Activated naive CD8-positive, alpha-beta T cell treated with anti-CD3 and anti-CD28 coated beads, Interleukin-2, amount 50 U/mL, for 24 hours (primary cell): ENCODE results near the gene CLSTN2.

ENCODE experiments used
- ATAC-seq: fragments of 150-1000 bp; cut with Tn5 transposase; one replicate; pipeline ENCODE4 v1.10.0; 2021
- DNase-seq: peaks from one replicate; pipeline ENCODE4 v3.0.0; 2021
- H3K27ac Mint-ChIP-seq: one replicate; pipeline ENCODE4 v1.8.0; 2021; ENCODE audit warnings: mild to moderate bottlenecking, mixed read lengths
- H3K27me3 Mint-ChIP-seq: one replicate; pipeline ENCODE4 v1.8.0; 2021; ENCODE audit warnings: mixed read lengths
- H3K36me3 Mint-ChIP-seq: one replicate; pipeline ENCODE4 v1.8.0; 2021; ENCODE audit warnings: low read depth, mixed read lengths
- H3K4me1 Mint-ChIP-seq: one replicate; pipeline ENCODE4 v1.8.0; 2021; ENCODE audit warnings: mixed read lengths
- H3K4me3 Mint-ChIP-seq: one replicate; pipeline ENCODE4 v1.8.0; 2021; ENCODE audit warnings: mild to moderate bottlenecking, moderate library complexity, mixed read lengths
- H3K9me3 Mint-ChIP-seq: one replicate; pipeline ENCODE4 v1.8.0; 2021; ENCODE audit warnings: mixed read lengths

The CLSTN2 gene

GRCh38 chr3:140442621-140443020 lies 507.6 kb downstream of the CLSTN2 start:
- Mint-ChIP-seq H3K27me3 (peaks cover 5% of the 10 kb centered on the region), H3K9me3 (no peaks in the 10 kb centered on the region), H3K4me3 (no peak overlapping the region), H3K4me1 (no peaks in the 10 kb centered on the region), H3K36me3 (no peaks in the 10 kb centered on the region), H3K27ac (no peak overlapping the region)
- no peak for ATAC-seq
- DNase-seq: no peak

- ATAC-seq: no peak
- Mint-ChIP-seq H3K27me3 (peaks cover 5% of the 10 kb centered on the region), H3K4me3 (no peak overlapping the region), H3K27ac (no peak overlapping the region), H3K4me1 (no peaks in the 10 kb centered on the region), H3K9me3 (no peaks in the 10 kb centered on the region), H3K36me3 (no peaks in the 10 kb centered on the region)
- DNase-seq: no peak
Observed at GRCh38 chr3:140443073-140443472, 508.1 kb downstream of the CLSTN2 start.

DNA sequence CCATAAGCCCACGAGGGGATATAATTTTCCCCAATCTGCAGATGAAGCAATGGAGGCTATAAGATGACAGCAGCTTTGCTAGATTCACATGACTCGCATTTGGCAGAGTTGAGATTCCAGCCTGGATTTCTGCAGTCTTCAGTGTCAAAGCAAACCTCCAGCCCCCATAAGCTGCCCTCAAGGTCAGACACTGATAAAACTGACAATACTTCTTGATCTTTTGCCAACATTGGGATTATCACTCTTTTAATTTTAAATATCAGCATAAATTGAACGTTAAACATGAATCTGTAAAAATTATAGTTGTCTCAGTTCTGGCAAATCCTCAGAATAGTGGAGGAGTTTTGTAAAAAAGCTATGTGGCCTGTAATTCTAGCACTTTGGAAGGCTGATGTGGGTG lies 508.8 kb downstream of the CLSTN2 start:
- no peaks in the 10 kb centered on the region for H3K36me3 Mint-ChIP-seq
- no peak overlapping the region for H3K4me3 Mint-ChIP-seq
- no peaks in the 10 kb centered on the region for H3K4me1 Mint-ChIP-seq
- H3K27me3 Mint-ChIP-seq: peaks cover 5% of the 10 kb centered on the region
- no peak for DNase-seq
- ATAC-seq: no peak
- no peaks in the 10 kb centered on the region for H3K9me3 Mint-ChIP-seq
- no peak overlapping the region for H3K27ac Mint-ChIP-seq

DNA sequence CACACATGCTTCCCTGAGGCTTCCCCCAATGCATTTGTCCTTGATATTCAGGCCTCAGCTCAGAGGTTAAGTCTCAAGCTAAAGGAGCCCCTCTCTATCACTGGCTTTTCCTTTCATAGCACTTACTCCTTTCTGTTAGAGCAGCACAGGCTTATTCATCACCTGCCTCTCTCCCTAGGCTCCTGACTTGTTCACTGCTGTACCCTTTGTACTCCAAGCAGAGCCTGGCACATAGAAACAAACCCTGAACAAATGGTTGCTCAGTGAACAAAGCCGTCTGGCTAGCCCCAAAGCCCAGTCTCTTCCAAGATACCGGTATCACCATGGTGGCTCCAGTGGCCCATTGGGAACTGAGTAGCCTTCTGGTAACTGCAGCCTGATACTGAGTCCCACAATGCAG lies 511.7 kb downstream of the CLSTN2 start:
- H3K27ac Mint-ChIP-seq: no peak overlapping the region
- H3K27me3 Mint-ChIP-seq: peaks cover under 1% of the 10 kb centered on the region
- no peak for ATAC-seq

GRCh38 chr3:140447136-140447535 lies 512.2 kb downstream of the CLSTN2 start:
- Mint-ChIP-seq H3K27ac (no peak overlapping the region), H3K27me3 (no peaks in the 10 kb centered on the region), H3K4me3 (no peak overlapping the region), H3K36me3 (no peaks in the 10 kb centered on the region), H3K4me1 (no peaks in the 10 kb centered on the region), H3K9me3 (no peaks in the 10 kb centered on the region)
- ATAC-seq: no peak
- no peak for DNase-seq

More for the DNA sequence above, 511.7 kb downstream of the CLSTN2 start:
- Mint-ChIP-seq H3K36me3 (no peaks in the 10 kb centered on the region), H3K4me3 (no peak overlapping the region), H3K4me1 (no peaks in the 10 kb centered on the region), H3K9me3 (no peaks in the 10 kb centered on the region)
- DNase-seq: no peak

GRCh38 chr3:140448001-140448400 lies 513.0 kb downstream of the CLSTN2 start:
- no peaks in the 10 kb centered on the region for H3K9me3 Mint-ChIP-seq

DNA sequence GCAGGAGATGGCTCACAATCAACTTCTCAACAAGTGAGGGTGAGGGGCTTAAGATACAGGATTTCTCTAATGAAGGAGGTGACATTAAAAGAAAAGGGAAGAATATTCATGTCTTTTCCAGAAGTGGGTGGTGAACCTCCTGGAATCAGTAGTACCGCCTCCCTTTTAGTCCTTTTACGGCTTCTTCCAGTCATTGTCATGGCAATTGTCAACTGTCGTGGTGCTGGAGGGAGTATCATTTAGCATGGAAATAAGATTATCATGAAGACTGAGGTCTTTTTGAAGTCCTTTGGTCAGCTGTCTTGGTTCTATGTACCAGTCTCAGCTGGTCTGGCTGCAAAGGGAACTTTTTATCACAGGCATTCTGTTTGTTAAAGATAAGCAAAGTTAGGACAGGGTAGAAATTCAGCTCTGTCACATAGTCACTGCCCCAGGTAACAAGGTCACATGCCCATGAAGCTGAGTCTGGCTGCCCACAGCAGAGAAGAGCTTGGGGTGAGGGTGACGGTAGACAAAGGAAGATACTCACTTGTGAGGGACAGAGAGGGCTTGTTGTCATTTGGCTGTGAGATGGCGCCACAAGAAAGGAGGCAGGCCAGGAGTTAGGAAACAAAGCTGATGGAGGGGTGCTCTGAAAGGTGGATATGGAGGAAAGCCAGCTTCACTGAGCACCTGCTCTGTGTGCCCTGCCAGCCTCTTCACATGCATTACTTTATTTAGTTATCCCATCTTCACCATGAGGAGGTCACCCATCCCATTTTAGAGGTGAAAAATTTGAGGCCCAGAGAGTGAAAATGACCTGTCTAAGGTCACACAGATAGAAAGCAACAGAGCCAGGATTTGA lies 514.6 kb downstream of the CLSTN2 start:
- Mint-ChIP-seq H3K9me3 (no peaks in the 10 kb centered on the region), H3K4me3 (no peak overlapping the region), H3K27me3 (no peaks in the 10 kb centered on the region), H3K4me1 (no peaks in the 10 kb centered on the region), H3K36me3 (no peaks in the 10 kb centered on the region), H3K27ac (no peak overlapping the region)
- DNase-seq: no peak
- ATAC-seq: no peak

More at GRCh38 chr3:140448001-140448400, 513.0 kb downstream of the CLSTN2 start:
- Mint-ChIP-seq H3K4me3 (no peak overlapping the region), H3K36me3 (no peaks in the 10 kb centered on the region), H3K27ac (no peak overlapping the region), H3K4me1 (no peaks in the 10 kb centered on the region), H3K27me3 (no peaks in the 10 kb centered on the region)
- no peak for DNase-seq
- no peak for ATAC-seq

DNA sequence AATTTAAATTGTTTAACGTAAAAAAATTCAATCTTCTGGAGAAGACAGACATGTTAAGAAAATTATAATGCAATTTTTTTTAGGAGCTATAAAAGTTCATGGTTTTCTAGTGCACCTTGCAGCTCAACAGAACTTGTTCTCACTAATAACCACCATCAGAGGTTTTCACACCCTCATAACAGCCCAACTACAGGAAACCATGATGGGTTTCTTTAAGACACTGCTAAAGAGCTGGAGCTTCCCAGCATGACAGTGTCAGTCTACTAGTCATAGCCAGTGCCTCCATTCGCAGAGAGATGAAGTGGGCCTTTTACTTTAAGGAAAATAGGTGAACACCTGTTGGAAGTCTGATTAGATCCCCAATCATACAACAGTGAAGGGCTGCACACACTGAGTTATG lies 518.8 kb downstream of the CLSTN2 start:
- no peak for ATAC-seq
- no peak overlapping the region for H3K4me3 Mint-ChIP-seq

GRCh38 chr3:140455521-140456214 lies 520.7 kb downstream of the CLSTN2 start:
- H3K27me3 Mint-ChIP-seq: no peaks in the 10 kb centered on the region
- no peaks in the 10 kb centered on the region for H3K36me3 Mint-ChIP-seq
- DNase-seq: no peak
- H3K27ac Mint-ChIP-seq: no peak overlapping the region
- H3K4me1 Mint-ChIP-seq: no peaks in the 10 kb centered on the region
- no peak overlapping the region for H3K4me3 Mint-ChIP-seq
- ATAC-seq: no peak
- H3K9me3 Mint-ChIP-seq: no peaks in the 10 kb centered on the region

More for the DNA sequence above, 518.8 kb downstream of the CLSTN2 start:
- Mint-ChIP-seq H3K27ac (no peak overlapping the region), H3K4me1 (no peaks in the 10 kb centered on the region), H3K9me3 (no peaks in the 10 kb centered on the region), H3K27me3 (no peaks in the 10 kb centered on the region), H3K36me3 (no peaks in the 10 kb centered on the region)
- no peak for DNase-seq

DNA sequence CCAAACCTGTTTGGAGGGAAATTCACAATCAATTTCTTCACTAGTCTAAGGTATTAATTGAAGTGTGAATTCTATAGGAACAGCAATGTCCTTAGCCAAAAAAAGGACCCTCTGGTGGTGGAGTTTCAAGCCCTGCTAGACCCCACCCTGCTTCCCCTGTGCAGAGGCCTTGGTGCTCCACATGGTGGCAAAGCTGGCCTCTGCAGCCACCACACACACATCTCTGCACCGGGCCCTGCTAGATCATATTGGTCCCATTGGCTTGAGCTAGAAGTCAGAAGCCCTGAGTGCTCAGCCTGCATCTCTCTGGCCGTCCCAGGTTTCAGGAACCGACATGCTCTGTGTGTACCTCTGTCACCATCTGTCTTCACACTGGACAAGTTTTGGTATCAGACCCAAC lies 522.0 kb downstream of the CLSTN2 start:
- Mint-ChIP-seq H3K4me3 (no peak overlapping the region), H3K27me3 (no peaks in the 10 kb centered on the region), H3K9me3 (no peaks in the 10 kb centered on the region), H3K36me3 (no peaks in the 10 kb centered on the region), H3K27ac (no peak overlapping the region), H3K4me1 (no peaks in the 10 kb centered on the region)
- DNase-seq (no peak), ATAC-seq (no peak)

- H3K4me1 Mint-ChIP-seq: no peaks in the 10 kb centered on the region
- no peak overlapping the region for H3K4me3 Mint-ChIP-seq
- H3K27me3 Mint-ChIP-seq: no peaks in the 10 kb centered on the region
- no peak overlapping the region for H3K27ac Mint-ChIP-seq
- H3K9me3 Mint-ChIP-seq: no peaks in the 10 kb centered on the region
- DNase-seq (no peak), ATAC-seq (no peak)
- no peaks in the 10 kb centered on the region for H3K36me3 Mint-ChIP-seq
Observed at GRCh38 chr3:140459462-140459861, 524.5 kb downstream of the CLSTN2 start.

GRCh38 chr3:140461250-140461649 lies 526.3 kb downstream of the CLSTN2 start:
- DNase-seq (no peak), ATAC-seq (no peak)
- no peak overlapping the region for H3K27ac Mint-ChIP-seq
- H3K9me3 Mint-ChIP-seq: no peaks in the 10 kb centered on the region
- no peak overlapping the region for H3K4me3 Mint-ChIP-seq
- H3K4me1 Mint-ChIP-seq: no peaks in the 10 kb centered on the region
- H3K36me3 Mint-ChIP-seq: no peaks in the 10 kb centered on the region
- H3K27me3 Mint-ChIP-seq: no peaks in the 10 kb centered on the region

DNA sequence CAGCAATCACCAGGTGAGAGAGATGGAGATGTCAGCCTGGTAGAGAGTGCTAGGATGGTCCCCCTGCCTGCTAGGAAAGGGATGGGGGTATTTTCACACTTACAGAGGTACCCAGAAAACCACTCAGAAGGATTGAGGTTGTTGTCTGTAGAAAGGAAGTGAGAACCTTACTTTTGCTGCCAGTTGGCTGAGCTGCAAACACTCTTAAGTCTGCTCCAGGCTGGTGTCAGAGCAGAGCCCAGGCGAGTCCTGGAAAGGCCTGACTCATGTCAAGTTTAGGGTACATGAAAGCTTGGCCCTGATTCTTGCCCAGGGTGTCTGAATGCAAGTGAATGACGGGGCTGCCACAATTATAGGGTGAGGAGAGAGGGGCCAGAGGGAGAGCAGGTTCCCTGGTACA lies 528.4 kb downstream of the CLSTN2 start:
- H3K27ac Mint-ChIP-seq: no peak overlapping the region
- ATAC-seq: no peak
- no peaks in the 10 kb centered on the region for H3K27me3 Mint-ChIP-seq
- no peaks in the 10 kb centered on the region for H3K9me3 Mint-ChIP-seq
- DNase-seq: no peak
- no peaks in the 10 kb centered on the region for H3K36me3 Mint-ChIP-seq
- H3K4me3 Mint-ChIP-seq: no peak overlapping the region
- peaks cover 6% of the 10 kb centered on the region for H3K4me1 Mint-ChIP-seq

DNA sequence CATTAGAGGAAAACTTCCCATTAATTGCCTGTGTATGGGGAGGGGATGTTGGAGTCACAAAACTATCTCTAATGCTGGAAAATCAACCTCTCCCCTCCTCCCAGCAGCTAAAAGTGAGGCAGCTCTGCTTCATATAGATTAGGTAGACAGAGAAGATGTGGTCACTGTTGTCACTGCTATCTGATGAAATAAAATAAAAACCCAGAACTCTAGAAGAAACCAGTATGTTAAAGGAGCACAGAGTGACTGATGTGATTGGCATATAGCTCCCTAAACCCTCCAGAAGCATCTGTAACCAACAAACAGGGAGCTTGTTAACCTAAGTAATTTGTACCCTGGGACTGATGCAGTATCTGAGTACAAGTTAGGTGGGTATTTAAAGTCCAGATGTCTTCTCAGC lies 531.0 kb downstream of the CLSTN2 start:
- Mint-ChIP-seq H3K27ac (no peak overlapping the region), H3K36me3 (no peaks in the 10 kb centered on the region), H3K27me3 (no peaks in the 10 kb centered on the region), H3K4me1 (peaks cover 6% of the 10 kb centered on the region), H3K9me3 (no peaks in the 10 kb centered on the region), H3K4me3 (no peak overlapping the region)
- no peak for DNase-seq
- ATAC-seq: no peak

GRCh38 chr3:140466535-140466934 lies 531.5 kb downstream of the CLSTN2 start:
- H3K9me3 Mint-ChIP-seq: no peaks in the 10 kb centered on the region
- peaks cover 6% of the 10 kb centered on the region for H3K4me1 Mint-ChIP-seq
- H3K36me3 Mint-ChIP-seq: no peaks in the 10 kb centered on the region
- no peaks in the 10 kb centered on the region for H3K27me3 Mint-ChIP-seq
- H3K4me3 Mint-ChIP-seq: no peak overlapping the region
- ATAC-seq: no peak
- DNase-seq: no peak
- H3K27ac Mint-ChIP-seq: no peak overlapping the region
